CD14-positive monocyte (primary cell): ENCODE measurements around the gene LRP1B. TPM values are rescaled to one million over a fixed set of nuclear protein-coding genes. Genes with fewer than 3 reads are reported as not detected.

Experiments used
- DNase-seq, 3 donors: peaks; one replicate each; pipeline ENCODE4 v3.0.0-alpha.2; 2011 to 2022
- H2AFZ ChIP-seq: 2 replicates; pipeline ENCODE4 v1.6.0; 2012; ENCODE audit warnings: mild to moderate bottlenecking, low read depth, low read length, inconsistent platforms; ENCODE audit not compliant: insufficient read depth, poor library complexity, severe bottlenecking
- H3K27ac ChIP-seq, 2 donors: 1 replicate in 1 of 2; 2 replicates in 1 of 2; pipeline ENCODE4 v1.5.1; 2012 to 2013; ENCODE audit warnings: low read length in 2 of 2, control low read depth in 1 of 2, inconsistent platforms in 1 of 2, low read depth in 1 of 2, mild to moderate bottlenecking in 1 of 2
- H3K27me3 ChIP-seq, 2 donors: one replicate each; pipeline versions ENCODE4 v1.6.0 to v1.6.1; 2011 to 2013; ENCODE audit warnings: low read length in 2 of 2; ENCODE audit not compliant: control insufficient read depth in 2 of 2, insufficient read depth in 2 of 2
- H3K36me3 ChIP-seq, 2 donors: replicated peaks in 1 of 2; 1 replicate in 1 of 2; 2 replicates in 1 of 2; pipeline versions ENCODE4 v1.5.1 to v1.6.1; 2012 to 2013; ENCODE audit warnings: low read length in 2 of 2, control low read depth in 1 of 2, inconsistent platforms in 1 of 2, mild to moderate bottlenecking in 1 of 2; ENCODE audit not compliant: insufficient read depth in 2 of 2, control insufficient read depth in 1 of 2
- H3K4me1 ChIP-seq, 2 donors: 1 replicate in 1 of 2; 2 replicates in 1 of 2; pipeline versions ENCODE4 v1.5.1 to v1.6.1; 2012 to 2013; ENCODE audit warnings: low read length in 2 of 2, control low read depth in 1 of 2, inconsistent platforms in 1 of 2, mild to moderate bottlenecking in 1 of 2, moderate library complexity in 1 of 2; ENCODE audit not compliant: insufficient read depth in 2 of 2, control insufficient read depth in 1 of 2
- H3K4me2 ChIP-seq: replicated peaks from 2 replicates; pipeline ENCODE3; 2012; ENCODE audit warnings: low read length, moderate library complexity, mild to moderate bottlenecking; ENCODE audit not compliant: poor library complexity, severe bottlenecking; ENCODE audit errors: extremely low read depth
- H3K4me3 ChIP-seq, 3 experiments: fragments of 200-600 bp in 1 of 3; sonication (generic) in 1 of 3; replicated peaks in 1 of 3; 1 replicate in 2 of 3; 2 replicates in 1 of 3; pipeline ENCODE4 v1.5.1; 2011 to 2013; ENCODE audit warnings: low read length in 3 of 3, mild to moderate bottlenecking in 3 of 3, control low read depth in 2 of 3, low read depth in 2 of 3, inconsistent platforms in 1 of 3, moderate library complexity in 1 of 3
- H3K79me2 ChIP-seq: 2 replicates; pipeline ENCODE4 v1.6.0; 2012; ENCODE audit warnings: mild to moderate bottlenecking, control low read depth, inconsistent platforms, low read length, moderate library complexity; ENCODE audit not compliant: insufficient read depth
- H3K9ac ChIP-seq: 2 replicates; pipeline ENCODE4 v1.6.0; 2017; ENCODE audit warnings: low read length, mild to moderate bottlenecking; ENCODE audit not compliant: insufficient read depth, poor library complexity, severe bottlenecking
- H3K9me3 ChIP-seq, 2 donors: replicated peaks in 1 of 2; 1 replicate in 1 of 2; 2 replicates in 1 of 2; pipeline versions ENCODE4 v1.5.1 to v1.6.1; 2012 to 2013; ENCODE audit warnings: low read length in 2 of 2, control low read depth in 1 of 2; ENCODE audit not compliant: control insufficient read depth in 1 of 2, insufficient read depth in 1 of 2
- H4K20me1 ChIP-seq: 2 replicates; pipeline ENCODE4 v1.6.0; 2012; ENCODE audit warnings: mild to moderate bottlenecking, low read length, control low read depth, moderate library complexity; ENCODE audit not compliant: insufficient read depth
- H3K27ac Mint-ChIP-seq, 7 donors: one replicate each; pipeline ENCODE4 v1.8.0; 2020; ENCODE audit warnings: mild to moderate bottlenecking in 7 of 7, mixed read lengths in 7 of 7, moderate library complexity in 6 of 7, inconsistent platforms in 2 of 7
- H3K27me3 Mint-ChIP-seq, 3 donors: one replicate each; pipeline ENCODE4 v1.8.0; 2021 to 2022; ENCODE audit warnings: low read depth in 3 of 3, mild to moderate bottlenecking in 3 of 3, mixed read lengths in 3 of 3, moderate library complexity in 3 of 3, inconsistent platforms in 1 of 3
- H3K36me3 Mint-ChIP-seq, 2 donors: one replicate each; pipeline ENCODE4 v1.8.0; 2020; ENCODE audit warnings: mixed read lengths in 2 of 2, inconsistent platforms in 1 of 2, mild to moderate bottlenecking in 1 of 2
- H3K4me1 Mint-ChIP-seq: one replicate; pipeline ENCODE4 v1.8.0; 2020; ENCODE audit warnings: mild to moderate bottlenecking, mixed read lengths
- H3K4me3 Mint-ChIP-seq, 2 donors: one replicate each; pipeline ENCODE4 v1.8.0; 2020; ENCODE audit warnings: mild to moderate bottlenecking in 2 of 2, mixed read lengths in 2 of 2, moderate library complexity in 1 of 2
- H3K9me3 Mint-ChIP-seq, 7 donors: one replicate each; pipeline ENCODE4 v1.8.0; 2020 to 2022; ENCODE audit warnings: mixed read lengths in 7 of 7, mild to moderate bottlenecking in 6 of 7, moderate library complexity in 6 of 7, inconsistent platforms in 2 of 7
- CTCF ChIP-seq: fragments of 200-600 bp; IDR thresholded peaks from one replicate; pipeline ENCODE4 v1.8.0; 2022; ENCODE audit warnings: antibody characterized with exemption, mild to moderate bottlenecking
- WGBS: methylation state at CpG from one replicate; pipeline ENCODE4 v1.1.5; 2013; ENCODE audit warnings: missing lambda C conversion rate; ENCODE audit not compliant: insufficient coverage; 5-methylcytosine and 5-hydroxymethylcytosine counted together
- intact Hi-C, 2 donors: fragments of 100-400 bp; cut with micrococcal nuclease; formaldehyde crosslinking; loops; one replicate each; pipeline versions ENCODE4 v1.15.0 to v1.15.1; 2023
- polyA plus RNA-seq, 3 donors: library from polyadenylated mRNA; depleted of rRNA in 1 of 3; unstranded in 2 of 3; stranded (reverse) in 1 of 3; fragments of 300-500 nt in 2 of 3; fragments of >200 nt in 1 of 3; fragmentation: Illumina TruSeq in 2 of 3; gene quantifications; 1 replicate in 2 of 3; 2 replicates in 1 of 3; pipeline ENCODE4 v1.2.3, GENCODE V29; 2012 to 2021

LRP1B gene
- polyA plus RNA-seq, 3 donors, result not detected

GRCh38 chr2:140529706-140530105 lies 1601.1 kb downstream of the LRP1B start:
- no peak overlapping the region for H3K4me3 ChIP-seq
- H3K27ac ChIP-seq, result no peak overlapping the region
- no peak for DNase-seq
- Mint-ChIP-seq H3K9me3 (peaks cover 0 to 2% (median 0%) of the 10 kb centered on the region in 7 donors), H3K27me3 (no peaks in the 10 kb centered on the region), H3K36me3 (no peaks in the 10 kb centered on the region), H3K4me1 (no peaks in the 10 kb centered on the region), H3K27ac (no peak overlapping the region), H3K4me3 (no peak overlapping the region)
- no peaks in the 10 kb centered on the region for H3K4me1 ChIP-seq
- H3K27me3 ChIP-seq, result no peaks in the 10 kb centered on the region
- H3K9me3 ChIP-seq, result no peaks in the 10 kb centered on the region
- no peaks in the 10 kb centered on the region for H3K79me2 ChIP-seq
- no peaks in the 10 kb centered on the region for H3K36me3 ChIP-seq
- no CpG with 5 or more reads among the region's 2 CpGs for WGBS
- H2AFZ ChIP-seq, result no peak overlapping the region
- H4K20me1 ChIP-seq, result no peaks in the 10 kb centered on the region
- no peak overlapping the region for H3K9ac ChIP-seq
- H3K4me2 ChIP-seq, result no peak overlapping the region
- intact Hi-C loops, result no loop called here
- TF ChIP-seq CTCF, result no peak

- Histone ChIP-seq H3K9me3 (no peaks in the 10 kb centered on the region), H4K20me1 (no peaks in the 10 kb centered on the region), H3K4me1 (no peaks in the 10 kb centered on the region), H3K27ac (no peak overlapping the region), H3K27me3 (no peaks in the 10 kb centered on the region), H3K9ac (no peak overlapping the region), H3K36me3 (no peaks in the 10 kb centered on the region), H2AFZ (no peak overlapping the region), H3K4me2 (no peak overlapping the region), H3K79me2 (no peaks in the 10 kb centered on the region), H3K4me3 (no peak overlapping the region)
- DNase-seq, result no peak
- TF ChIP-seq CTCF, result no peak
- no CpG with 5 or more reads among the region's 2 CpGs for WGBS
- Mint-ChIP-seq H3K27ac (no peak overlapping the region), H3K36me3 (no peaks in the 10 kb centered on the region), H3K27me3 (no peaks in the 10 kb centered on the region), H3K4me3 (no peak overlapping the region), H3K9me3 (peaks cover 0 to 3% (median 0%) of the 10 kb centered on the region in 7 donors), H3K4me1 (no peaks in the 10 kb centered on the region)
- intact Hi-C loops, result no loop called here
These were observed 1601.8 kb downstream of the LRP1B start for GRCh38 chr2:140528982-140529381.
